ENCODE results near the gene SBNO2.
"Not testable (repeated sequence)": the region's sequence is repeated elsewhere in the genome, so short reads cannot be mapped to it uniquely, and the experiment has no call there.

The SBNO2 gene

DNA sequence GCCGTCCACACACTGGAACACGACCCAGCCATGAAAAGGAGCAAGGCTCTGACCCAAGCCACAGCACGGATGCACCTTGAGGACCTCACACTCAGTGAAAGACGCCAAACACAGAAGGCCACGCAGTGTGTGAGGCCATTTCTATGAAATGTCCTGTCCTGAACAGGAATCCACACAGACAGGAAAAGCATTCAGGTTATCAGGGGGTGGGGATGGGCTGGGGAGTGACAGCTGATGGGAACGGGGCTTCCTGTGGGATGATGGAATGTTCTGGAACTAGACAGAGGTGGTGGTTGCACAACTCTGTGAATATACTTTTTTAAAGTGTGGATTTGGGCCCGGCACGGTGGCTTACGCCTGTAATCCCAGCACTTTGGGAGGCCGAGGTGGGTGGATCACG, 39.6 kb downstream of the SBNO2 start:
- DNase-seq (ENCODE audit: low read depth) = no peak

DNA sequence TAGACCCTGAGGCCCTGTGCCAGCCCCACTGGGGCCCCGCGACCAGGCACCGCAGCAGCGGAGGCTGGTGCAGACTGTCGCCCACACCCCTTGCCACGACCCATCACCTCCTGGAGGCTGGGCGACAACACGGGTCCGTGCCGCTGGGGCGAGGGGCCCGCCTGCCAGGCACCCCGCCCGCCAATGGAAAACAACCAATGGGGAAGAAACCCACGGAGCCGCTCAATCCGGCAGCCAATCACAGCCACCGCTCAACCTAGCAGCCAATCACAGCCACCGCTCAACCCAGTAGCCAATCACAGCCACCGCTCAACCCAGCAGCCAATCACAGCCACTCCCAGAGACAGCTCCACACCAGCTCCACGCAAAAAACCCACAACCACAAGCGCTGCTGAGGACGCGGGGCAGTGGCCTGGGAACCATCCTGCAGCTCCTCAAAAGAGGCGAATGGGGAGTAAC, 40.6 kb downstream of the SBNO2 start:
- no peak for DNase-seq (ENCODE audit: low read depth)

DNA sequence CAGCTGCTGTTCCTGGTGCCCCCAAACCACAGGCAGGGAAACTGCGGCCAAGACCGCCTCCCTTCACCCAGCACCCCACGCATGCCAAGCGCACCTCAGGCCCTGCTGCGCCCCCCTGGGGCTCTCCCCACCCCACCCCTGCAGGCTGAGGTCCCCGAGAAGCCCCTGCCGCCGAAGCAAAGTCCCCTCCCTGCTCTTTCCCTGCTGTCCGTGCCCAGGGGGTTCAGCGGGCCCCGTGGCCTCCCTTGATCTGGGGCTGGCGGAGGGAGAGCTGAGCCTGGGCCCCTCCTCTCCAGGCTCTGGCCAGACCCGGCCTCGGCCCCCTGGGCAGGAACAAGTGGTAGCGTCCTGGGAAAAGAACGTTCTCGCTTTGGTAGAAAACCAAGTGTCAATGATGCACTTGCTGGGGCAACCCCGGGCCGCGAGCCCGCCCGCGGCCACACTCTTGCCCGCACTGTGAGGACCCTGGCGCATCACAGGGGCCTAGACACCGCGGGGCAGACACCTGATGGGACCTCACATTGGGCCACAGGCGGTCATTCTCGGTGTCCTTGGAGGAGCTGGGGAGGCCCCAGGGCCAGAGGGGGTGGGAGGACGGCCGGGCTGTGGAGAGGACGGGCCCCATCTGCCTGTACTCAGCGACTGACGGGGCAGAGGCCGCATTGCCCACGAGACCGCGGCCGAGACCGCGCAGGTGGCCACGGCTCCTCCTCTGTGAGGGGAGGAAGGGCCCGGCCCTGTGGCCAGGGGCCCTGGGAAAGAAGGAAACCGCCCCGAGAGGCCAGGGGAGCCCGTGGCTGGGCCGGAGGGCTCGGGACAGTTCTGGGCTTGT, 41.3 kb downstream of the SBNO2 start:
- no peak for DNase-seq (ENCODE audit: low read depth)

DNA sequence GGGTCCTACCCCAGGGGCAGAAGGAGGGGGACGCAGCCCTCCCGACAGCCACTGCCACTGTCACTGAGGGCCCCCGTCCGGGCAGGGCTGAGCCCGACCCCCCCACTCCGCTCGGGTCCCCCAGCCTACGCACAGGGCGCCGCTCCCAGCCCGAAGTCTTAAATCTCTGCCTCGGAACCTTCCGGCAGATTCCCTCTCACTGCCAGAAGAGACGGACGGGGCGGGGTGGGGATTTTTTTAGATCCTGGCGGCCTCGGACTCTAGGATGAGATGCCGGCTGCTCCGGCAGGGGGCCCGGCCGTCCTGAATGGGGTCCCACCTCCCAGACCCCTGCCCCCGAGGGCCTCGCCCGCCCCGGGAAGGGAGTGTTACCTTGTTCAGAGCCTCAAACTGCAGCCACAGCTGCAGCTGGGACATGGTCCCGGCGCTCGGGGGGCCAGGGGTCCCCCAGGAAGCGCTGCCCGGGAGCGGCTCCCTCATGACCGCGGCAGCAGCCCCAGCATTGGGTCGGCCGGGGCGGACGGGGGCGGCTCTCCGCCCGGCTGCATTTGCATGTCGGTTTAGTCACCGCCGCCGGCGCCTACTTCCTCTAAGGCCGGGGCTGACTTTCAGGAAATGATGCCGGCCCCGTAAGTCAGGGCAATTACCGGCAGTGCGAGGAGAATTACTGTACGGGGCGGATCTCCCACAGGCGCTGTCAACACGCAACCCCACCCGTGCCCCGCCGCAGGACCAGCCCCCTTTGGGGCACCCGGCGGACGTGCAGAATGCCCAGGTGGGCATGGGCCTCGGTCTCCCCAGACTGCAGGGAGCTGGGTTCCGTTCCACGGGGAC, 42.1 kb downstream of the SBNO2 start:
- peak; percentile 41 for DNase-seq (ENCODE audit: low read depth)

DNA sequence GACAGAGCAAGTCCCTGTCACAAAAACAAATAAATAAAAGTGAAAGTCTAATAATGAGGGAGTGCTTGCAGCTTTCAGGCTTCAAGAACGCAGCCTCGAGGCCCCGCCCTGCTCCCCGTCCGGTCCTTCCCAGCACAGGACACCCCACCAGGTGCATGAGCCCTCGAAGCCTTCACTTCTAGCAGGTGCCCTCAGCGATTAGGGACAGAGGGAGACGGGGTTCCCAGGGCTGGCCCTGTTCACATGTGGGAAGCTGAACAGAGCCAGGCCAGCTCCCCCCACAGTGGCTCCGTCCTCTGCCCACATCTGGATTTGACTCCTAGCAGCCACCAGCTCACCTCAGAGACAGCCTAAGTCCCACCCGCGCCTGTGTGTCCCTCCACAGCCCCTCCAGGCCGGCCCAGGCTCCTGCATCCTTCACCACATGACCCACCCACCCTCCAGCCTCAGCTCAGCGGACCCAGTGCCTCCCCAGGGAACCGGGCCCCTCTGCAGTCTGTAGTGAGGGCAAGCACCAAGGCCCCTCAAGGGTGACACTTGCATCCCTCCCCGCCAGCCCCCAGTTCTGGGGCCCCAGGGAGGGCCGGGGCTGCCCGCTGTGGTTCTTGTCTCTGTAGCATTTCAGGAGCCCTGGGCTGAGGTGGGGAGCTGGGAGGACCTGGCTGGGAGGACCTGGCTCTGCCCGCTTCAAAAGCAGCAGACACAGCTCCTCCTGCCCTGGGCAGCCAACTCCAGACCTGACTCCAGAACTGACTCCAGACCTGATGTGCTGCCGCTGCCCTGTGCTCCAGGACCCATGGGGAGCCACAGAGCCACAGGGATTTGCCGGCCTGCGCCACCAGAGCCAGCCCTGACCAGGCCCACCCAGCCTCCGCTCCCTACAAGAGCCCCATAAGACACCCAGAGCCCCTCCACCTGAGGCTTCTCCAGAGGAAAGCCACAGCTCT, 43.0 kb downstream of the SBNO2 start:
- DNase-seq (ENCODE audit: low read depth) = no peak

DNA sequence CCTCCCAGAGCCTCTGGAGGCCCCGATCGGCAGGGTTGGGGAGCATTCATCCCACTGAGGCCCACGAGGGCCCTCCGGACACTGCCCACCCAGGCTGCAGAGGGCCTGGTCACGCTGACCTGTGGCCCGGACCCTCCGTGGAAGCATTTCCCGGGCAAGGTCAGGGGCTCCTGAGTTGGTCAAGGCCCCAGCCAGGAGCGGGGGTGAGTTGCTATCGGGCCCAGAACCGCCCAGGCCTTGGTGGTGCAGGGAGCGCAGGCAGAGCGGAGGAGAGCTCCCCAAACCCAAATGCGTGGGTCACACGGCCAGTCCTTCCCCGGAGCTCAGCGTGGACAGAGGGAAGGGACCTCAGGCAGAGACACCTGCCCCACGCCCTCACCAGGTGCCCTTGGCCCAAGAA, 44.5 kb downstream of the SBNO2 start:
- DNase-seq (ENCODE audit: low read depth) = no peak

DNA sequence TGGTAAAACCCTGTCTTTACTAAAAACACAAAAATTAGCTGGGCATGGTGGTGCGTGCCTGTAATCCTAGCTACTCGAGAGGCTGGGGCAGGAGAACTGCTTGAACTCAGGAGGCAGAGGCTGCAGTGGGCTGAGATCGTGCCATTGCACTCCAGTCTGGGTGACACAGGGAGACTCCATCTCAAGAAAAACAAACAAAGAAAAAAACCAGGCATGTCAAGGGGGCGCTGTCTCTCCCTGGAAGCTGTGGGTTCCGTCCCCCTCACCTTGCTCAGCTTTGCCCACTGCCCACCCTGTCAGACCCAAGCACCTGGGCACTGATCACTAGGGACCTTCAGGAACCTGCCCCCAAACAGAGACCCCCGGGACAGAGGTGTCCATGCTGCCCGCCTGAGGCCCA, 45.0 kb downstream of the SBNO2 start:
- DNase-seq (ENCODE audit: low read depth) = not testable (repeated sequence)

DNA sequence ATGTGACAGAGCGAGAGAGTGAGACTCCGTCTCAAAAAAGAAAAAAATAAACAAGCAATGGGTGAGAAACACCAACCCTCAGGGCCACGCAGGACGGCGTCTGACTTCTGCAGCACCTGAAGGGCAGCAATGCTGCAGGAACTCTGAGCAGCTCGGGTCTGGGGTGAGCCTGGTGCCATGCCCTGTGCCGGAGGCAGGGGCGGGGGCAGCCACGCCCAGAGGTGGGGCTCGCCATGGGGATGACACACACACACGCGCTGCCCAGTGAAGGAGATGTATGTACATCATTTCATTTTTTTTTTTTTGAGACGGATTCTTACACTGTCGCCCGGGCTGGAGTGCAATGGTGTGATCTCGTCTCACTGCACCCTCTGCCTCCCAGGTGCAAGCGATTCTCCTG, 46.0 kb downstream of the SBNO2 start:
- DNase-seq (ENCODE audit: low read depth) = no peak

DNA sequence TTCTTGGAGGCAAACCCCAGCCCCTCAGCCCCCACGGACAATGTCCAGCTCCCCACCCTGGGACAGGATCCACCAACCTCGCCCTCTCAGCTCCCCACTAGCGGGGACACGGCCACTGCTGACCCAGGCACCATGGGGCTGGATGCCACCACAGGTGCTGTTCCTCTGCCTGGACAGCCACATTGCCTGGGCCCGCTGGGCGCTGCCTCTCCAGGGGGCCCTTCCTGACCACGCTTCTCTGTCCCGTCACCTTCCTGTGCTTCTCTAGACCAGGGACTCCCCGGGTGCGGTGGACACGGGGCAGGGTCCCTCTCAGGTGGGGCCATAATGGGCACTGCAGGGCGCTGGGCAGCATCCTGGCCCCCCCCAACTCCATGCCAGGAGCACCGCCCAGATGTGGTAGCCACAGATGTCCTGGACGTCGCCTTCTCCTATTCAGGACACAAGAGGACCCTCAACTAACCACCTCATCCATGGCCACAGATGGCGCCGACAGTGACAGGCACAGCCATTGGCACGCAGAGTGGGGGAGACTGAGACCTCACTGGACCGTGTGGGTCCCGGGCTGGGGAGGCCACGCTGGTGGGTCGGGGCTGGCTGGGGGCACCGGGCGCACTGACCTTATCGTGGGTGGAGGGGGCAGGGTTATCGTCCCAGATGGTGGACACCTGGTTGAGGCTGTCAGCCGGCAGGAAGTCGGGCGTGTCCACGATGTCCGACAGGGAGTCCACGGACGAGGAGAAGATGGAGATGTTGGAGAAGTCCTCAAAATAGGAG, 46.9 kb downstream of the SBNO2 start:
- no peak for DNase-seq (ENCODE audit: low read depth)

DNA sequence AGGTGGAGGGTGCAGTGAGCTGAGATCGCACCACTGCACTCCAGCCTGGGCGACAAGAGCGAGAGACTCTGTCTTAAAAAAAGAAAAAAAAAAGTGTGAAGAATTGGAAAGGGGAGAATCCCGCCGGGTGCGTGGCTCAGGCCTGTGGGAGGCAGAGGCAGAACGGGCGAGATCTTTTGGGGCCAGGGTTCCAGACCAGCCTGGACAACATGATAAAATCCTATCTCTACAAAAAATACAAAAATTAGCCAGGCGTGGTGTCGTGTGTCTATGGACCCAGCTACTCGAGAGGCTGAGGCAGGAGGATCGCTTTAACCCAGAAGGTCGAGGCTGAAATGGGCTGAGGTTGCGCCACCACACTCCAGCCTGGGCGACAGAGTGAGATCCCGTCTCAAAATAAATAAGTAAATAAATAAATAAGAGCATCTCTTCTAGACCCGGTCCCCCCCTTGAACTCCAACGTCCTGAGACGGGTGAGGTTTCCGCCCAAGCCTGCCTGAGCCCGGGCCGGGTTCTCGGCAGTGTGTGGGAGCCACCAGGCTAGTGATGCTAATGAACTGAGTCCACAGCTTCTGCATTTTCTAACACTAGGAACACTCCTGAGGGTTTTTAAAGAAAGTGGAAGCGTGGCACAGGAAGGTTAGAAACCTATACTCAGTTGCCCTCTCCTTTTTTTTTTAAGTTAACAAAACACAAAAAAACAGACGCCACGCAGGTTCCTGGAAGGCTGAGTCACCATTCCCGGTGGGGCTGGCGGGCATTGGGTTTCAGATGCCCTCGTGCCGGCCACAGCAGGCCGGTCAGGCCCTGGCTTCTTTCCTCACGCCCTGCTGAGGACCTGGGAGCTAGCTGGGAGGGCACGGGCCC, 48.2 kb downstream of the SBNO2 start:
- DNase-seq (ENCODE audit: low read depth) = no peak

DNA sequence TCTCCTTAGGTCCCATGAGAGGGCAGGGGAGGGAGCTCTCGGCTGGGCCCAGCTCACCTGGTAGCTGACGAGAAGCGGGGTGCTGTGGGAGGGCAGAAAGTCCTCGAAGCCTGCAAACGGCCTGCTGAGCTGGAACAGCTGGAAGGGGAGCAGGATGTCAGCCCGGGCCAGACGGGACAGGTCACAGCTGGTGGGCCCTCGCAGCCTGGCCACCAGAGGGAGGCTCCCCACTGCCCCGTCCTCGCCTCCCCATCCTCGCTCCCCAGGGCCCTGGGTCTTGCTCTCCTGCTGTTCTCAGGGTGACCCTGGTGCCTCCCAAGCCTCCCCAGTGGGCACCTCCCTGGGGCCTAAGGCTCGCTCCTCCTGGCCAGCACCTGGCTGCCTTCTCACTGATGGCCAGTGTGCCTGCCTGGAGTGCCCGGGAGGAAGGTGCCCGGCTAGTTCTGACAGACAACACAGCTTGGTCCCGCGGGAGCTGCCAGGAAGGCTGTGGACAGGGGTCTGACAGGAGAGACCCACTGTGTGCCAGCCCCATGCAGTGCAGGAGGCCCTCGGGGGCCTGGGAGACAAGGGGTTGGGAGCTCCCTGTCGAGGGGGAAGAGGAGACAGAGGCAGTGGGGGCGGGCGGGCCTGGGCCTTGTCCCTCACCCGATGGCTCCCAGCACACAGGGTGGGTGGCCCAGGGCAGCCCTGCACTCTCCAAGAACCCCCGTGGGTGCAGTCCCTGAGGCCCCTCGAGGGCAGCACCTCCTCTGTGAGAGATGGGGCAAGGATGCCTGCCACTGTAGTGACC, 50.0 kb downstream of the SBNO2 start:
- DNase-seq (ENCODE audit: low read depth) = no peak

DNA sequence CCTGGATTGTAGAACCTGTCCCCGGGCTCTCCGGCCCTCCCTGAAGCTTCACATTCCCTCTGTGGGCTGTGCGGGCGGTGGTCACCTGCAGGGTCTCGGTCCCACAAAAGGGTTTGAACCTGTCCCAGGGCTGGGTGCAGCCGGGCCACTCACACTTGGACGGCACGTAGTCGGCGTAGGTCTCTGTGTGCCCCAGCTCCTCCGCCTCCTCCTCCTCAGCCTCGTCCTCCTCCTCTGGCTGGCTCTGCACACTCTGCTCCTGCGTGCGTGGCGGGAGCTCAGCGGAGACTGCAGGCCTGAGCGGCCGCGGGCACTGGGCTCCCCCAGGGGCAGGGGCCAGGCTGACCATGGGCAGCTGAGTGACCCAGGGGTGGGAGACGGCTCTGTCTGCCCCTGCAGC, 50.7 kb downstream of the SBNO2 start:
- no peak for DNase-seq (ENCODE audit: low read depth)

DNA sequence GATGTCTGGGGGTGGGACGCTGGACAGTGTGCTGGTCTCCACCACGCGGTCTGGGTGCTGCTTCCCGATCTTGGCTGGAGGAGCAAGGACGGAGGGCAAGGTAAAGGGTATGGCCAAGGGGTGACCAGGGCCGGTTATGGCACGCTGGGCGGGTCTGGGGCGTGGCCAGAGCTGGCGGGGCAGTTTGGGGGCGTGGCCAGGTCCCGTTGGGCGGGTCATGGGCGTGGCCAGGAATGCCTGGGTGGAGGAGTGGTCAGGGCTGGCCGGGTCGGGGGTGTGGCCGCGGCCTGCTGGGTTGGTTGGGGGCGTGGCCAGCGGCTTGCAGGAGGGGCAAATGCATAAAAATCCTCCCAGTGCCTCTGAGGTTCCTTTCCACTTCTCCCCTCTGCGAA, 51.1 kb downstream of the SBNO2 start:
- no peak for DNase-seq (ENCODE audit: low read depth)

DNA sequence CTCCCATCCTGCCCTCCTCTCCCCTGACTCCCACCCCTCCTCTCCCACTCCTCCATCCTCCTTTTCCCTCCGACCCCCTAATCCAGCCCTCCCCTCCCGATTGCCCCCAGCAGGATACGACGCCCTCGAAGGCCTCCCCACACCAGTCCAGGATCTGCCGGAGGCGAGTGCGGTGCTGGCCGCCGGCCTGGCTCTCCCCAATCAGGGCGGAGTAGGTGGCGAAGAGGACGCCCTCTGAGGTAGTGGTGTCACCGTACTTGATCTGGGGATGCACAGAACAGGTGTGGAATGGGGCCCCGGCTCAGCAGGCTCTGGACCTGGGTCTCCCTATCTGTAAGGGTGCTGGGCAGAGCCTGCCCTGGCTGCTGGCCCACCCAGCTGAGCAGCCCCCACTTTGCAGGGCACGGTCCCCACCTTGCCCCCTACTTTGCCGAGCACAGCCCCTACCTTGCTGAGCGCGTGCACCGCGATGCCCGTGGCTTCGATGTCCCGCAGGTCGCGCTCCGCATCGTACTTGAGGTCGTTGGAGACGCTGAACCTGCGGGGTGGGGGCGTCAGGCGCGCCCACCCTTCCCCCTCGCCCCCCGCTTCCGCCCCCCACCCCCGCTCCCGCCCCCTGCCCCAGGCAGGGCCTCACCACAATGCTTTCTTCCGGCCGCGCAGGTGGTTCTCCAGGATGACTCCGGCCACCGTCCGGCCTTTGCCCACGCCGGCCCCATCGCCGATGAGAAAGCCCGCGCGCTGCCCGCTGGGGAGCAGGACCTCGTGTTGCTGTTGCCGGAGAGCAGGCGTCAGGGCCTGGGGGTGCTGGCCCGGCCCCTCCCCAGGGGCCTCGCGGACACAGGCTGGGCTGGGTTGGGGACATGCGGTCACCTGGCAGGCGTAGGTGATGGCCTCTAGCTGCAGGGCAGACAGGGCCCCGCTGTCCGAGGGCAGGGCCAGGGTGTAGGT, 51.8 kb downstream of the SBNO2 start:
- no peak for DNase-seq (ENCODE audit: low read depth)

DNA sequence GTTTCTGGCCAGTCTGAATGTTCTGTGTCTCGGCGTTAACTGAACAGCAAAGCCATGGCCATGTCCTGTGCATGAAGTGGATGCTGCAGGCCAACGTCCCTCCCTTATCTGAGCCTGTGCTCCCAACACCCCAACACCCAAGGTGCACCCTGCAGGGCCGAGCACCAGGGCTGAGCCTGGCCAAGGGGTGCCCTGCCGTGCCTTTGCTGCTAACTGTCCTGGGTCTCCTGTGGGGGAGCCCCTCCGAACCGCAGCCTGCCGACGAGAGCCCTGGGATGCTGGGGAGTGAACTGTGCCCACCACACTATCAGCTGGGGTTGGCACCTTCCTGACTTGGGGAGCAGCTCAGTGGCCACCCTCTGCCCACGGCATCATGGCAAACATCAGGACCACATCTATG, 52.7 kb downstream of the SBNO2 start:
- no peak for DNase-seq (ENCODE audit: low read depth)

DNA sequence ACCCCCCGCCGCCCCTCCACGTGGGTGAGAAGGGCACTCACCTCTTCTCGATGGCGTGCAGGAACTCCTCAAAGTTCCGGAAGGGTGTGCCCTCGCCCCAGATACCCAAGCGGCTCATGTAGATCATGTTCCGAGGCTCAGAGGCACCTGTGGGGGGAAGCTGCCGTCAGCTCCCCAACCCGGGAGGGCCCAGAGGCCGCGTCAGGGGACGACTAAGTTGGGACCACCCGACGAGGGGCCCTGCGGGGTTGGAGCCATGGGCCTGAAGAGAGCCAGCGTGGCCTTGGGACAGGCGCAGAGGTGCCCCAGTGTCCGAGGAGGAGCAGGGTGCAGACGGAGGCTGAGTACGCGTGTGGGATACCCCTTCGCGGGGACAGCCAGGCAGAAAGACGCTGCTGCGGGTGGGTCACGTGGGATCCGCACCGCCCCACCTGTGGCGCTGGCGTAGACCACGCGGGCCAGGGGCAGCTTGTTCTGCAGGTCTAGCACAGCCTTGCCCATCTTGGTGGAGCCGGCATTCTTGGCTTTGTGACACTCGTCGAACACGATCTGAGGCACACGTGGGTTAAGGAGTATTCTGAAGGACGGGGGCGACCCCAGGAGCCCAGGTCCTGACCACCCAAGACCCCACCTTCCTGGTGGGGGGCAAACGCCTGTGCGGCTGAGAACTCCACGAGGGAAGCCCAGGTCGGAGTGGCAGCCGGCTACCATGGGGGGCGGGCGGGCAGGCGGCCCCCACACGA, 54.4 kb downstream of the SBNO2 start:
- DNase-seq (ENCODE audit: low read depth) = no peak

DNA sequence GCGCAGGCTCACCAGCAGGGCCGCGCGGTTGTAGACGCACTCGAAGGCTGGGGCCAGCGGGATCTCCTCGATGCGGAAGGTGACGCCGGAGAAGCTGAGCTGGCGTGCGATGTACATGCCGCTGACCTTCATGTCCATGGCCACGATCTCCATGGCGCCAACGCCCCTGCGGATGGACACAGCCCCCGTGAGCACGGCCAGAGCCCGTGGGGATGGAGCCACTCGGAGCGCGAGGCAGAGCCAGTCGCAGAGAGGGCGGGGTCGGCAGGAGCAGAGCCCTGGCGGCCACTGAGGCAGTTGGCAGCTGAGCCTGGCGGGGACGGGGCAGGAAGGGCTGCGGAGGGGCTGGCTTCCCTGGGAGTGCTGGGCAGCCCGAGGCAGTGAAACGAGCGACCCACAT, 55.1 kb downstream of the SBNO2 start:
- no peak for DNase-seq (ENCODE audit: low read depth)

DNA sequence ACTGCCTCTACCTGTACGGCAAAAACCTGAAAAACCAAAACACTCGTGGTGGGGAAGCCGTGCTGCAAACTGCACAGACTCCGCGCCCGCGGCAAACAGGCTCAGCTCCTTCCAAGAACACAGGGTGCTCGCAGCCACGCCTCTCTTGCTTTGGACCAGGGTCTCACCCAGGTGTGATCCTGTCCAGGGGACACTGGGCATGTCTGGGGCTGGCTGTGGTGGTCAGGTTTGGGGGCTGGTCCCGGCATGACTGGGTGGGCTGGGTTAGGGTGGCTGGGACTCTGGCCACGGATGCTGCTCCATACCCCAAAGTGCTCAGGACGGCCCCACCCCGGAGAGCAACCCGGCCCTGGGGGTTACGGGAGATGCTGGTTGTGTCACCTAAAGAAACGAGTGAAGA, 56.4 kb downstream of the SBNO2 start:
- no peak for DNase-seq (ENCODE audit: low read depth)

Data from HS-5 (cell line).